ENCODE measurements around the gene BACH2. TPM values are rescaled to one million over a fixed set of nuclear protein-coding genes. Genes with fewer than 3 reads are reported as not detected.

The BACH2 gene
- total and polyA plus RNA-seq, 2 experiments from 2014 or later = 5.4 to 5.6 TPM

- Histone ChIP-seq H3K27me3 (no peaks in the 10 kb centered on the region), H3K27ac (peak overlapping the region; percentile 99), H3K4me3 (no peak overlapping the region), H3K36me3 (peaks cover 3% of the 10 kb centered on the region), H3K4me1 (ENCODE audit: low read depth) (peaks cover 54% of the 10 kb centered on the region), H3K9me3 (ENCODE audit: low read depth) (no peaks in the 10 kb centered on the region)
- TF ChIP-seq, protein P1, sequence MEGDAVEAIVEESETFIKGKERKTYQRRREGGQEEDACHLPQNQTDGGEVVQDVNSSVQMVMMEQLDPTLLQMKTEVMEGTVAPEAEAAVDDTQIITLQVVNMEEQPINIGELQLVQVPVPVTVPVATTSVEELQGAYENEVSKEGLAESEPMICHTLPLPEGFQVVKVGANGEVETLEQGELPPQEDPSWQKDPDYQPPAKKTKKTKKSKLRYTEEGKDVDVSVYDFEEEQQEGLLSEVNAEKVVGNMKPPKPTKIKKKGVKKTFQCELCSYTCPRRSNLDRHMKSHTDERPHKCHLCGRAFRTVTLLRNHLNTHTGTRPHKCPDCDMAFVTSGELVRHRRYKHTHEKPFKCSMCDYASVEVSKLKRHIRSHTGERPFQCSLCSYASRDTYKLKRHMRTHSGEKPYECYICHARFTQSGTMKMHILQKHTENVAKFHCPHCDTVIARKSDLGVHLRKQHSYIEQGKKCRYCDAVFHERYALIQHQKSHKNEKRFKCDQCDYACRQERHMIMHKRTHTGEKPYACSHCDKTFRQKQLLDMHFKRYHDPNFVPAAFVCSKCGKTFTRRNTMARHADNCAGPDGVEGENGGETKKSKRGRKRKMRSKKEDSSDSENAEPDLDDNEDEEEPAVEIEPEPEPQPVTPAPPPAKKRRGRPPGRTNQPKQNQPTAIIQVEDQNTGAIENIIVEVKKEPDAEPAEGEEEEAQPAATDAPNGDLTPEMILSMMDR (IDR thresholded peaks at IDR 0.05; ENCODE audit: low read depth, low read length) = no peak
- no peak for DNase-seq (ENCODE audit: low read depth in 1 of 2, low spot score in 1 of 2)
Observed at GRCh38 chr6:90218959-90219208, 77.8 kb downstream of the BACH2 start.

GRCh38 chr6:90217506-90218127 is 79.0 kb downstream of the BACH2 start:
- Histone ChIP-seq H3K4me3 (no peak overlapping the region), H3K27ac (peak overlapping the region; percentile 99), H3K4me1 (ENCODE audit: low read depth) (peaks cover 54% of the 10 kb centered on the region), H3K9me3 (ENCODE audit: low read depth) (no peaks in the 10 kb centered on the region), H3K36me3 (peaks cover 3% of the 10 kb centered on the region), H3K27me3 (no peaks in the 10 kb centered on the region)
- DNase-seq (ENCODE audit: low read depth in 1 of 2, low spot score in 1 of 2) = no peak
- TF ChIP-seq, protein P1 (IDR thresholded peaks at IDR 0.05; ENCODE audit: low read depth, low read length) = no peak

DNA sequence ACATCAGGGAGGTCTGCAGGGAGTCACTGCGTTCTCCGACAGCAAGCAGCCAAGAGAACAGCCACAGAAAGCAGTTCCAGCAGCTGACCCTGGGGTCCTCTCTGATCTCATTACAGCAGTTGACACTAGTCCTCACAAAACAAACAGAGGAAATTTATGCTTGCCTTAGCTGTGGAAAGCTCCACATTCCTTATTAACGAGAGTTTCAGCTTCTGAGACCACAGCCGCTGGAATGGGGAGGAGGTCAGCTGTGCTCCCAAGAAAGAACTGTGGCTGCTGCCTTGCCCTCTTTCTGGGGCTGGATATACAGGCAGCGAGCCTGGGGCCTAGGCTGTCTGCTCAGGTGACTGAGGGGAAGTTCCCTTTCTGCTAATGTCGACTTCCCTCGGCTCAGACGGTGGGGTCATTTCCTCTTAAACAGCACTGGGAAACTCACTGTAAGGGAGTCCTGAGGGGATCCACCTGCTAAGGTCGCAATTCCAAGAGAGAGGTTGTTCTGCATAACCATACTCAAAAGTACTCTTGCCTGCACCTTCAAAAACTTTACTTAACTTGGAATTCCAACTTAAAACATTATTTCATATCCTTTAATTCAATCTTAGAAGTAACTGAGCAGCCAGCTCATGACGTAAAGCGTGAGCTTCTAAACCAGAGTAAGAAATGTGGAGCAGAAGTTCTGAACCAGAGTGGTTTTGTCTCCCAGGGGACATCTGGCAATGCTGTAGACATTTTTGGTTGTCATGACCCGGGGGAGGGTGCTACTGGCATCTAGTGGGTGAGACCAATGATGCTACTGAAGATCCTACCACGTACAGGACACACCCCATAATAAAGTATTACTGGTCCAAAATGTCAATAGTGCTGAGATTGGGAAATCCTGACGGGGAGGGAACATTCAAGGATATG is 80.3 kb downstream of the BACH2 start:
- Histone ChIP-seq H3K4me1 (ENCODE audit: low read depth) (peaks cover 54% of the 10 kb centered on the region), H3K4me3 (no peak overlapping the region), H3K27me3 (no peaks in the 10 kb centered on the region), H3K27ac (peak overlapping the region; percentile 99), H3K36me3 (peaks cover 3% of the 10 kb centered on the region), H3K9me3 (ENCODE audit: low read depth) (no peaks in the 10 kb centered on the region)
- DNase-seq (ENCODE audit: low read depth in 1 of 2, low spot score in 1 of 2) = peak in 1 of 2 donors; percentile 25
- TF ChIP-seq, protein P1 (IDR thresholded peaks at IDR 0.05; ENCODE audit: low read depth, low read length) = no peak

- Histone ChIP-seq H3K4me1 (ENCODE audit: low read depth) (peaks cover 43% of the 10 kb centered on the region), H3K4me3 (no peak overlapping the region), H3K36me3 (peaks cover 3% of the 10 kb centered on the region), H3K27ac (peak overlapping the region; percentile 46), H3K27me3 (no peaks in the 10 kb centered on the region), H3K9me3 (ENCODE audit: low read depth) (no peaks in the 10 kb centered on the region)
- no peak for DNase-seq (ENCODE audit: low read depth in 1 of 2, low spot score in 1 of 2)
- TF ChIP-seq, protein P1 (IDR thresholded peaks at IDR 0.05; ENCODE audit: low read depth, low read length) = no peak
Observed at GRCh38 chr6:90214966-90215365, 81.7 kb downstream of the BACH2 start.

GRCh38 chr6:90214461-90214860 is 82.2 kb downstream of the BACH2 start:
- Histone ChIP-seq H3K27me3 (no peaks in the 10 kb centered on the region), H3K4me1 (ENCODE audit: low read depth) (peaks cover 38% of the 10 kb centered on the region), H3K36me3 (peaks cover 3% of the 10 kb centered on the region), H3K27ac (no peak overlapping the region), H3K9me3 (ENCODE audit: low read depth) (no peaks in the 10 kb centered on the region), H3K4me3 (no peak overlapping the region)
- no peak for DNase-seq (ENCODE audit: low read depth in 1 of 2, low spot score in 1 of 2)
- TF ChIP-seq, protein P1 (IDR thresholded peaks at IDR 0.05; ENCODE audit: low read depth, low read length) = no peak
